Activated naive CD4-positive, alpha-beta T cell treated with anti-CD3 and anti-CD28 coated beads, Interleukin-2, amount 50 U/mL, for 24 hours (primary cell): ENCODE measurements around the gene UTS2B.
A peak's percentile ranks its signal among the peaks of the same experiment; 100 is the strongest.

ENCODE experiments used
- H3K27ac Mint-ChIP-seq: one replicate; pipeline ENCODE4 v1.8.0; 2021; ENCODE audit warnings: mild to moderate bottlenecking, mixed read lengths
- H3K27me3 Mint-ChIP-seq: one replicate; pipeline ENCODE4 v1.8.0; 2021; ENCODE audit warnings: mixed read lengths
- H3K36me3 Mint-ChIP-seq: one replicate; pipeline ENCODE4 v1.8.0; 2021; ENCODE audit warnings: mixed read lengths
- H3K4me1 Mint-ChIP-seq: one replicate; pipeline ENCODE4 v1.8.0; 2021; ENCODE audit warnings: mixed read lengths
- H3K4me3 Mint-ChIP-seq: one replicate; pipeline ENCODE4 v1.8.0; 2021; ENCODE audit warnings: mild to moderate bottlenecking, mixed read lengths
- H3K9me3 Mint-ChIP-seq: one replicate; pipeline ENCODE4 v1.8.0; 2021; ENCODE audit warnings: mixed read lengths

Gene UTS2B

DNA sequence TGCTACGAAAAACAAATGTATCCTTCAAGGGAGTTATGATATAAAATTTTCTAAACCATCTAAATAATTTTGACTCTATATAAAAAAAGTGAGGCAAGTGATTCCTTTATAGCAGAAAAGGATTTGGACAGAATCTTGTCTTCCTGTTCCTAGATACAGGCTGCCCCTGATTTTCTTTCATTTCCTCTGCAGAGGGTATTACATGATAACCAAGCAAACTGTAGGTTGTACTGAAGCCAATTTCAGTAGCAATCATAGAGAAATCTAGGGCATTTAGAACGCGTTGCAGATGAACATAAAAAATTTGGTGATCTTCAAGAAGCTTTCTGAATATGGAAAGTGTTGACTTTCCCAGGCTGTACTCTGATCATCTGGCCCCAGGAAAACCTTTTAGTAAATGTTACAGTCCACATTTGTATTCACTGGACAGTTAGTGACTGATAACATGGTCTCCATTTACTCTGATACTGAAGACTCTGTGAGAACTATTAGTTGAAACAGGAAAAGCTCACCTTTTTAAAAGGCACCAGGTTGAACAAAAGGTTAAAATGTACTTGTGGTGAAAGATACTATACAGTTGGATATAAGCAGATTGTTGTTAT is 9.1 kb upstream of the UTS2B start:
- no peaks in the 10 kb centered on the region for H3K27me3 Mint-ChIP-seq
- H3K4me3 Mint-ChIP-seq, result no peak overlapping the region
- H3K36me3 Mint-ChIP-seq, result no peaks in the 10 kb centered on the region
- no peak overlapping the region for H3K27ac Mint-ChIP-seq
- H3K9me3 Mint-ChIP-seq, result no peaks in the 10 kb centered on the region
- no peaks in the 10 kb centered on the region for H3K4me1 Mint-ChIP-seq

DNA sequence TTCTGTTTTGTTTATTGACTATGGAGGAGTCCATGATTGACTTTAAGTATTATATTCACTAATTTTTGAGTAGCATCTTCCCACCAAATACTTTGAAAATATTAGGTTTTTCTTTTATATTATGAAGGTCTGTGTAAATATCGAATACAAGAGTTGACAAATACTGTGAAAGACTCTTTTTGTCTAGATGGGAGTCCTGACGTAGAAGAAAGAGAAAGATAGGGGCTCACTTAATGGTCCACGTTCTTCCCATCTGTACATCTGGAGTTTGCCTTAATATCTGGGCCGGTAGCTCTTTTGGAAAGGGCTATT is 7.8 kb upstream of the UTS2B start:
- Mint-ChIP-seq H3K4me1 (no peaks in the 10 kb centered on the region), H3K27me3 (no peaks in the 10 kb centered on the region), H3K36me3 (no peaks in the 10 kb centered on the region), H3K4me3 (no peak overlapping the region), H3K9me3 (no peaks in the 10 kb centered on the region), H3K27ac (no peak overlapping the region)

DNA sequence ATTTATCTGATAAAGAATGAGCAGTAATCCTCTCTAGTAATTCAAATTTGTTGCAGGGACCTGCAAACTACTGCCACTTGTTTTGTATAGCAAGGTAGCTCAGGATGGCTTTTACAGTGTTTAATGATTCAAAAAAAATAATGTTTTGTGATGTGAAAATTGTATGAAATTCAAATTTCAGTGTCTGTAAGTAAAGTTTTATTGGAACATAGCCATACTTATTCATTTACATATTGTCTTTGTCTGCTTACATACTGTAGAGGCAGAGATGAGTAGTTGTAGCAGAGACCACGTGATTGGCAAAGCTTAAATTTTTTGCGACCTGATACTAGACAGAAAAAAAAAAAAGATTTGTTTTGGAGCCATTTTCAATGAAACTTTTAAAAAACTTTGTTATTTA is 6.5 kb upstream of the UTS2B start:
- Mint-ChIP-seq H3K9me3 (no peaks in the 10 kb centered on the region), H3K4me1 (no peaks in the 10 kb centered on the region), H3K36me3 (no peaks in the 10 kb centered on the region), H3K27ac (no peak overlapping the region), H3K4me3 (no peak overlapping the region), H3K27me3 (peaks cover 3% of the 10 kb centered on the region)

DNA sequence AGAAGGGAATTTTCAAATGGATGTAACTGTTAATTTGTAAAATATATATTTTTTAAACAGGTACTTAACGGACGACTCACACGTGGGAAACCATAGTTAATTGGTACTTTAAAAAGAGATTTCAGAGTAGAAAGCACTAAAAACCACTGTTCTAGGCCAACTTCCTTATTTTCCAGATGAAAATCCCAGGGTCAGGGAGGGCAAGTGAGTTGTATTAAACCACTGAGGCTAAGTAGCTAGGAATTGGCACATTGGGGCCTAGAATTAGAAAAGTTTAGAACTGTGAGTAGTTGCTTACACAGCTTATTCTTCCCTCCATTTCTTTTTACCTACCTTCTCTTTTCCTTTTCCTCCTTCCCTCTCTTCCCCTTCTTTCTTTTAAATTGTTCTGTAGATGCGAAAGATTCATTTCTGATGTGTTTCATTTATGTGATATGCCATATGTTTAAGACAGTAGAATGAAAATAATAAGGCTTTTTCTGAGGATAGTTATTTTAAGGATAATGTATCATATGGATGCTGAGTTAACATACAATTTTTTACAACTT is 4.1 kb upstream of the UTS2B start:
- Mint-ChIP-seq H3K4me3 (no peak overlapping the region), H3K36me3 (no peaks in the 10 kb centered on the region), H3K9me3 (no peaks in the 10 kb centered on the region), H3K27me3 (peaks cover 12% of the 10 kb centered on the region), H3K27ac (no peak overlapping the region), H3K4me1 (no peaks in the 10 kb centered on the region)

DNA sequence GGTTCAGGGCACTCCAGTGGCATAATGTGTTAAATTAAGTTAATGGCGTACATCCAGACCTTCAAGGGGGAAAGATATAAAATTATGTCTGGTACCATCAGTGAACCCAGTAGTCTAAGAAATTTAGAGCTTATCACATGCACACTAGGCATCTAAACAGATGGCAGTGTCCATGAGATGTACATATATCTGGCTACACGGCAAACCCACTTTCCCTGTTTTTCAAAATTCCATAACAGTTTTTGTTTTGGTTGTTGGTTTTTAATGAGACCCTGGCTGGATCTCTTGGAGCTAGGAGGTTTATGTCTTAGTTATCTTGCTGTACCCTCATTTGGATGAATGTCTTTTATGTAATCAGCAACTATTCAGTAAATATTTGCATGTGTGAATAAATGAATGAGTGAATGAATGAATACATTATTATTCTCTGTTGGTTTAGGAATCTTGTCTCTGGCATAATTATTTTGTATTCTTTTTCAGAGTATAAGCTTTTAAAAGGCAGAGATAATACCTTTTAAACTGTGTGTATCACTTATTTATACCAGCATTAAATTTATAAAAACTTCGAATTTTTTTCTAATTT is 3.1 kb upstream of the UTS2B start:
- Mint-ChIP-seq H3K4me1 (no peaks in the 10 kb centered on the region), H3K9me3 (no peaks in the 10 kb centered on the region), H3K27ac (no peak overlapping the region), H3K36me3 (no peaks in the 10 kb centered on the region), H3K27me3 (peaks cover 17% of the 10 kb centered on the region), H3K4me3 (no peak overlapping the region)

DNA sequence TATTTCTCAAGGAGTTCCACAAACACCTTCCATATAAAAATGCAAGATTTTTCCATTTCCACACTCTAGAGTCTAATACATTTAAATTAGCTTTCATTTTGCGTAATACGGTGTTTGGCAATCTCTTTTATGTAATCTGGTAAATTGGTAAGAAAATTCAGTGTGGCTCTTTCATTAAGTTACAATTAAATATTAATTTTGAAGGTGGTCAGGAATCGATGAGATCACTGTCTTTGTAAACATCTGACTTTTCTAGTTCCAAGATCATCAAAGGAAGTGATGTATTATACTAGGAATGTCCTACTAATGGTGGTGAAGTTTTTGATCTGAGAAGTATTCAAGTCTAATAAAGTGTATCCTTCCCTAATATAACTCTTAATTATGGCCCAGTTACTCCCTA is 1.1 kb upstream of the UTS2B start:
- no peaks in the 10 kb centered on the region for H3K36me3 Mint-ChIP-seq
- no peaks in the 10 kb centered on the region for H3K9me3 Mint-ChIP-seq
- H3K27me3 Mint-ChIP-seq, result peaks cover 23% of the 10 kb centered on the region
- no peak overlapping the region for H3K27ac Mint-ChIP-seq
- H3K4me3 Mint-ChIP-seq, result no peak overlapping the region
- no peaks in the 10 kb centered on the region for H3K4me1 Mint-ChIP-seq

DNA sequence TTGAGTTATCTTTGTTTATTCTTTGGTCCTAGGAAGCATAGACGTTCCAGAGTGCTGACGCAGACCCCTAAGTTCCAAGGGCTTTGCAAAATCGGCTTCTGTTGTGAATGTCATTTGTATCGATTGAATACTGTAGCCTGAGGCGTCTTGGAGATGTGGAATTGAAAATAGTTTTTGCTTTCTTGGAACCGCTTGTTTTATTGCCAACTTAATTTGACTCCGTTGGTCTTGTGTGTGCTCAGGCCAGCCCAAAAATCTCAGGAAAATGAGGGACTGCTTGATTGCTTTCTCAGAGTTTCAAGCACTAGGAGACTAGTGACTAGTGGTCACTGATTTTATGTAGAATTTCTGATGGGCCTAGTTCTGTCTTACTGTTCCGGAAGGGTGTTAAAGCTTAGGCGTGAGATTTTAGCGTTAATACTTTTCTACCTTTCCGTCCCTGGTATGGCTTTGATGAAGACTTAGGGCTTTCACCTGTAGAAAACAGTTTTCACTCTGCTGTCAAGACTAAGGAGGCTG is 263 bp upstream of the UTS2B start:
- Mint-ChIP-seq H3K4me1 (no peaks in the 10 kb centered on the region), H3K4me3 (peak overlapping the region; percentile 58), H3K27ac (no peak overlapping the region), H3K36me3 (no peaks in the 10 kb centered on the region), H3K9me3 (no peaks in the 10 kb centered on the region), H3K27me3 (peaks cover 23% of the 10 kb centered on the region)

DNA sequence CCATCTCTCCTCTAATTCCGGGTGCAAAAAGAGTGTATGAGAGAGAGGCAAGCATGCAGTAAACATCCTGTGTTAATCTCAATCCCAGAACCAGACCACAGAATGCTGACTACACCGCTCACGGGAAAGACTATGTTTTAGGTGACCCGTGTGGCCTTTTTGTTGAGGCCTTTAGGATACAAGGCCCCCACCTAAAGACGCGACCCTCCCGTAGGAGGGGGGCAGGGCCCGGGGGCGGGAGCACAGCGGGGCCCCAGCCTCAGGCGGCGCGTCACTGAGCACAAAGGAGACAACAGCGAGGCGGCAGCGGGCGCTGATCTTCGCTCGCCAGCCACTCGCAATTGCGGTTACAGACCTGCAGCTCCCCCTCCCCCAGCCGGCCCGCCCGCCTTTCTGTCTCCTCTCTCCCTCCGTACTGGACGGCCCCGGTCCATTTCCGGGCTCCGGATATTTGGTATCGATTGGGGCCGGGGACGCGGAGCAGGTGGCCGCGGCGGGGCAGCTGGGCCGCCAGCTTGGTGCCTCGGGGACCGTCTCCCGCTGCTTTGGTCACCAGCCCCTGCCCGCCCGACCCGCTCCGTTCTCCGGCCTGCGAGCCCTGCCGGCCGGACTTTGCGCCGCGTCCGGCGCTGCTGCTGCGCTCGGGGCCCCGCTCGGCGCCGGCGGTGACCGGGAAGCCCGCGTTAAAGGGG is 1.2 kb downstream of the UTS2B start, which contains the start of gene CCDC50:
Gene CCDC50, plus strand, starts transcription at position 433 of the 692 bp plus-strand sequence. CDS start 281 bp downstream, outside the sequence.
- Mint-ChIP-seq H3K27ac (no peak within 1 kb of the TSS), H3K4me3 (peak within 1 kb of the TSS; percentile 43), H3K9me3 (no peaks in the 10 kb centered on the region), H3K36me3 (no peaks in the 10 kb centered on the region), H3K4me1 (no peaks in the 10 kb centered on the region), H3K27me3 (peaks cover 23% of the 10 kb centered on the region)

DNA sequence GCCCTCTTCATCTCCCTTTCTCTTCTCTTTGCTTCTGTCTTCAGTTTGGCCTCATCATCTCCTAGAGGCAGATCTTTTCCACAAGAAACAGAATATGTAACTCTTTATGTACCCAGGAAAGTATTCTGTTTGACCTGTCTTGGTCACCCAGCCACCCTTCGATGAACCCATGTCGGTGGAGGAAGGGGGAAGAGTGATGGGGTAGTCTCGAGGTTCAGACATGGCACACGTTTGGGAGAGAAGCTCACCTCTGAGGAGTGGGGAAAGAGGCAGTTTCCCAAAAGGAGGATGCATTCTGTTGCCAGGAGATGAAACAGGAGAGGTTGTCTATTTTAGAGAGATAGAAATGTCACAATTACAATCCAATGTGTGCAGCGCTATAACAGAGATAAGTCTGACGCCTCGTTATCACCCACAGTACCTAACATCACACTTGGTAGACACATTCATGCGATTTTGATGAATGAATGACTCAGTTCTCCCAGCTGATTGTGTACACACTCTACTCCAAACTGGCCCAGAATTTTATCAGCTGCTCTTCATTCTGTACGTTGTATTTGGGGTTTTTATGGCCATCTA is 1.9 kb downstream of the UTS2B start:
- H3K27me3 Mint-ChIP-seq, result peaks cover 23% of the 10 kb centered on the region
- no peak overlapping the region for H3K27ac Mint-ChIP-seq
- peak overlapping the region; percentile 30 for H3K4me3 Mint-ChIP-seq
- no peaks in the 10 kb centered on the region for H3K36me3 Mint-ChIP-seq
- no peaks in the 10 kb centered on the region for H3K9me3 Mint-ChIP-seq
- H3K4me1 Mint-ChIP-seq, result no peaks in the 10 kb centered on the region

DNA sequence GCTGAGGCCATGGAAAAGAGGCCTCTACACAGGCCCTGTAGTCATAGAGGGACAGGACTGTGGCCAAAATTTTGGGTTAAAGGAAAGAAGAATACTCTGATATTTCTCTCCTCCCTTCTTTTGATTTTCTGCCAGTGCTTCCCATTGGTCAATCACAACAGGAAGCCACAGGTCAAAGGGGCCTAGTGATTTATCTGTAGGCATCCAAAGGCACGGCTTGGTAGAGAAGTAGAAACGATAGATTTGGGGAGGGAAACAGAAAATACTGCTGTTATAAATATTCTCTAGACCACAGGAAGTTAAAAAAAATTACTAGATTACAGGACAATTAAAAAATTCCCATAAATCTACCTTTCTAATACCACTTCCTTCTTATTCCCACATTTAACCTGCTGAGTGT is 2.8 kb downstream of the UTS2B start:
- peaks cover 20% of the 10 kb centered on the region for H3K27me3 Mint-ChIP-seq
- H3K27ac Mint-ChIP-seq, result no peak overlapping the region
- H3K4me1 Mint-ChIP-seq, result no peaks in the 10 kb centered on the region
- no peaks in the 10 kb centered on the region for H3K9me3 Mint-ChIP-seq
- H3K36me3 Mint-ChIP-seq, result no peaks in the 10 kb centered on the region
- no peak overlapping the region for H3K4me3 Mint-ChIP-seq

DNA sequence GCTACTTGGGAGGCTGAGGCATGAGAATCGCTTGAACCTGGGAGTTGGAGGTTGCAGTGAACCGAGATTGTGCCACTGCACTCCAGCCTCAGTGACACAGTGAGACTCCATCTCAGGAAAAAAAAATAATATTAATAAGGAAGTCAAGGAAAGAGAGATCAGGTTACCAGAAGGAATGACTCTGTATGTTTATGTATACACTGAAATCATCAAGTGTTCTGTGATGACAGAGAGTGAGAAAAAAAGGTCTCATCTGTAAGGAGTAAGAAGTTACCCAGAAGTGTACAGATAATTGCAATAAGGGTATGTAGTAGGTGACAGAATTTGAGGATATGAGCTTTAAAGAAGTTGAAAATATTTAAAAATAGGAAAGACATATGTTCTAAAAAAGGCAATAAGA is 5.4 kb downstream of the UTS2B start:
- no peak overlapping the region for H3K4me3 Mint-ChIP-seq
- no peaks in the 10 kb centered on the region for H3K36me3 Mint-ChIP-seq
- H3K4me1 Mint-ChIP-seq, result no peaks in the 10 kb centered on the region
- H3K9me3 Mint-ChIP-seq, result no peaks in the 10 kb centered on the region
- peaks cover 11% of the 10 kb centered on the region for H3K27me3 Mint-ChIP-seq
- no peak overlapping the region for H3K27ac Mint-ChIP-seq

DNA sequence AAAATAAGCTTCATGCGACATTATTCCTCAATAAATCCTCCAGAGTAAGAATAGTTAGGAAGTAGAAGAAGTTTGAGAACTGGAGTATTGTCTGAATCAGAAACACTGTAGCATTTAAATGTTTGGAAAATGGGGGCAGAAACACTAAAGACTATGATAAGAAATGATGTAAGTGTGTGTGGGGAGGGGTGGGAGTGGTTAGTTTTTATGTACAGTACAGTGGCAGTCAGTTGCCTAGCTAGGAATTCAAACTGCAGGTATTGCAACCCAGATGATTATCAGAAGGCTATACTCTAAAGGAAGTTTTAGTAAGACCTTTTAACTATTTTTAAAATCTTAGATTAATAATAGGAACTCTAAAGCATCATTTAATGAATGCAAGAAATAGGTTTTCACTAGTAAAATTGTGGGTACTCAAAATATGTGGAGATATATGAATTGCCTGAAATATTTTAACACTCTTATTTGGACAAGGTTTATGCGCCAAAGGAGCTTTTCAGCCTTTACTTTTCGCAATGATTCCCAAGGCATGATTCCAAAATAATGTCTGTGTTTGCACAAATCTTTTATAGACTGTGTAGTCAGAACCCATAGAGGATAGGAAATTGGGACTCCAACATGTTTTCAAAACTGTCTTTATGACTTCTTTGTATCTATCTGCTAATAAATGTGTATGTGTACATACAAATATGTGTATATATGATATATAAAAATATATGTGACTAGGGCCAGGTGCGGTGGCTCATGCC is 9.1 kb downstream of the UTS2B start:
- Mint-ChIP-seq H3K4me1 (no peaks in the 10 kb centered on the region), H3K4me3 (no peak overlapping the region), H3K27me3 (no peaks in the 10 kb centered on the region), H3K9me3 (no peaks in the 10 kb centered on the region), H3K36me3 (no peaks in the 10 kb centered on the region), H3K27ac (no peak overlapping the region)

DNA sequence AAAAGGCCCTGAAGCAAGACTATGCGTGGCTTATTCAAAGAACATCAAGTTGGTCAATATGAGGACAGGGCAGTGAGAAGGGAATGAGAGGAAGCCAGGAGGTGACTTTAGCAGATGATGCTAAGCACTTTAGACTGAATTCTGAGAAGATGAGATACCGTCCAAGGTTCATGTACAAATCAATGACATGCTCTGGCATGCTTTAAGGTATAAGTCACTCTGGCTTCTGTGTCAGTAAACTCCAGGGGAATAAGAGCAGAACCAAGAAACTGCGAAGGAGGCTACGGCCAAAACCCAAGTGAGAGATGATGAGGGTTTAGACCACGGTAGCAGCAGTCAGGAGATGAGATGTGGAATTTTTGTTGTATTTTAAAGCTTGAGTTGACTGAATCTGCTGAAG is 10.0 kb downstream of the UTS2B start:
- no peaks in the 10 kb centered on the region for H3K4me1 Mint-ChIP-seq
- H3K27me3 Mint-ChIP-seq, result no peaks in the 10 kb centered on the region
- H3K36me3 Mint-ChIP-seq, result no peaks in the 10 kb centered on the region
- H3K9me3 Mint-ChIP-seq, result no peaks in the 10 kb centered on the region
- no peak overlapping the region for H3K4me3 Mint-ChIP-seq
- H3K27ac Mint-ChIP-seq, result no peak overlapping the region

DNA sequence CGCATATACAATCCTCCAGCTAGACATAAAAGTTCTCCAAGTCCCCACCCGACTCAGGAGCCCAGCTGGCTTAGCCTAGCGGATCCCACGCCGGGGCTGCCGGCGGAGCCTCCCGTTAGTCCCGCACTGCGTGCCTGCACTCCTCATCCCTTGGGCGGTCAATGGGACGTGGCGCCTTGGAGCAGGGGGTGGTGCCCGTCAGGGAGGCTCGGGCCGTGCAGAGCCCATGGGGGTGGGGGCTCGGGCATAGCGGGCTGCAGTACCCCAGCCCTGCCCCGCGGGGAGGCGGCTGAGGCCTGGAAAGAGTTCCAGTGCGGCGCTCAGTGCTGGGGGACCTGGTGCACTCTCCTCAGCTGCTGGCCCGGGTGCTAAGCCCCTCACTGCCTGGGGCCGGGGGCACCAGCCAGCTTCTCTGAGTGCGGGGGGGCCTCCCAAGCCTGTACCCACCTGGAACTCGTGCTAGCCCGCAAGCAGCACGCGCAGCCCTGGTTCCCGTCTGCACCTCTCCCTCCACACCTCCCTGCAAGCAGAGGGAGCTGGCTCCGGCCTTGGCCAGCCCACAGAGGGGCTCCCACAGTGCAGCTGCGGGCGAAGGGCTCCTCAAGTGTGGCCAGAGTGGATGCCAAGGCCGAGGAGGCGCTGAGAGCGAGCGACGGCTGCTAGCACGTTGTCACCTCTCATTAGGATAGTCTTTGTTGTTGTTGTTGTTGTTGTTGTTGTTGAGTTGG is 13.3 kb downstream of the UTS2B start:
- no peaks in the 10 kb centered on the region for H3K36me3 Mint-ChIP-seq
- H3K4me3 Mint-ChIP-seq, result no peak overlapping the region
- no peaks in the 10 kb centered on the region for H3K9me3 Mint-ChIP-seq
- H3K27ac Mint-ChIP-seq, result no peak overlapping the region
- H3K27me3 Mint-ChIP-seq, result no peaks in the 10 kb centered on the region
- no peaks in the 10 kb centered on the region for H3K4me1 Mint-ChIP-seq
